Lung (tissue), 12 donors: Measurements from ENCODE around the gene PSMB11. TPM values are rescaled to one million over a fixed set of nuclear protein-coding genes. Genes with fewer than 3 reads are reported as not detected.
A peak's percentile ranks its signal among the peaks of the same experiment; 100 is the strongest.

ENCODE experiments used
- ATAC-seq: fragments of 200-7000 bp; cut with Tn5 transposase; one replicate; pipeline ENCODE4 v1.9.1; 2020; ENCODE audit warnings: moderate number of reproducible peaks; ENCODE audit not compliant: insufficient read depth, low FRiP score
- DNase-seq, 3 donors: peaks; one replicate each; pipeline ENCODE4 v3.0.0-alpha.2; 2013 to 2017
- H3K27ac ChIP-seq, 2 donors: one replicate each; pipeline ENCODE4 v1.5.1; 2013; ENCODE audit warnings: mild to moderate bottlenecking in 2 of 2, moderate library complexity in 2 of 2, control low read depth in 1 of 2, inconsistent platforms in 1 of 2, low read depth in 1 of 2, low read length in 1 of 2
- H3K27me3 ChIP-seq, 3 donors: one replicate each; pipeline ENCODE4 v1.5.1; 2013; ENCODE audit warnings: low read length in 2 of 3; ENCODE audit not compliant: control insufficient read depth in 3 of 3, insufficient read depth in 3 of 3
- H3K36me3 ChIP-seq, 4 donors: one replicate each; pipeline ENCODE4 v1.5.1; 2013; ENCODE audit warnings: low read length in 4 of 4, mild to moderate bottlenecking in 1 of 4, moderate library complexity in 1 of 4; ENCODE audit not compliant: control insufficient read depth in 4 of 4, insufficient read depth in 4 of 4
- H3K4me1 ChIP-seq, 5 donors: one replicate each; pipeline ENCODE4 v1.5.1; 2013; ENCODE audit warnings: low read length in 5 of 5, mild to moderate bottlenecking in 2 of 5, moderate library complexity in 1 of 5; ENCODE audit not compliant: control insufficient read depth in 5 of 5, insufficient read depth in 5 of 5
- H3K4me3 ChIP-seq: one replicate; pipeline ENCODE4 v1.5.1; 2013; ENCODE audit warnings: mild to moderate bottlenecking, control low read depth, moderate library complexity
- H3K9ac ChIP-seq, 2 donors: one replicate each; pipeline ENCODE4 v1.5.1; 2013; ENCODE audit warnings: low read length in 2 of 2, control low read depth in 1 of 2; ENCODE audit not compliant: insufficient read depth in 1 of 2
- H3K9me3 ChIP-seq, 4 donors: one replicate each; pipeline ENCODE4 v1.5.1; 2013; ENCODE audit warnings: low read length in 3 of 4, mild to moderate bottlenecking in 1 of 4, moderate library complexity in 1 of 4; ENCODE audit not compliant: control insufficient read depth in 4 of 4, insufficient read depth in 3 of 4
- CTCF ChIP-seq: IDR thresholded peaks from 2 replicates; pipeline ENCODE4 v1.5.1; 2012; ENCODE audit warnings: mild to moderate bottlenecking; ENCODE audit errors: control extremely low read depth, extremely low read depth
- WGBS, 2 donors: extraction: QIAGEN DNeasy Blood & Tissue Kit; methylation state at CpG; one replicate each; pipeline ENCODE4 v1.1.7; 2013; 5-methylcytosine and 5-hydroxymethylcytosine counted together
- polyA plus RNA-seq, 2 donors: library from polyadenylated mRNA; stranded (reverse); fragments of 200-250 nt; gene quantifications; one replicate each; pipeline ENCODE4 v1.2.1, GENCODE V29; 2013
- total RNA-seq, 2 donors: library from RNA; depleted of rRNA in 1 of 2; stranded (reverse); fragments of >200 nt in 1 of 2; gene quantifications; one replicate each; pipeline ENCODE4 v1.2.1, GENCODE V29; 2014 to 2021
- donor health status: control.
- donor health status: control.
- donor health status: Bipolar disorder and iron deficiency.
- donor health status: healthy.
- donor health status: DM: yes; HTN: yes; CAD: no.

Gene PSMB11
- total and polyA plus RNA-seq, 4 donors: not detected

GRCh38 chr14:23076785-23077408 is 34.9 kb downstream of the PSMB11 start:
- Histone ChIP-seq H3K4me1 (peaks cover 0 to 9% (median 5%) of the 10 kb centered on the region in 5 donors), H3K4me3 (no peak overlapping the region), H3K9me3 (no peaks in the 10 kb centered on the region), H3K36me3 (peaks cover 48 to 80% (median 52%) of the 10 kb centered on the region in 4 donors), H3K27me3 (no peaks in the 10 kb centered on the region), H3K9ac (no peak overlapping the region), H3K27ac (peak overlapping the region in 1 of 2 donors; percentile 26)
- peak; percentile 30 for TF ChIP-seq CTCF
- ATAC-seq (no peak), DNase-seq (peak in 2 of 3 donors; percentile 49 to 54)
- 68 to 76% methylated on average over 5 of the region's 5 CpGs for WGBS, 2 donors

GRCh38 chr14:23077962-23078361 is 36.0 kb downstream of the PSMB11 start:
- Histone ChIP-seq H3K27me3 (no peaks in the 10 kb centered on the region), H3K9me3 (no peaks in the 10 kb centered on the region), H3K36me3 (peaks cover 45 to 75% (median 52%) of the 10 kb centered on the region in 4 donors), H3K4me3 (no peak overlapping the region), H3K9ac (no peak overlapping the region), H3K4me1 (no peaks in the 10 kb centered on the region), H3K27ac (peak overlapping the region; percentile 13 to 84)
- TF ChIP-seq CTCF: no peak
- DNase-seq: no peak
- no peak for ATAC-seq
- 89% methylated on average over 5 of the region's 5 CpGs for WGBS, 2 donors

GRCh38 chr14:23078692-23079116 is 36.7 kb downstream of the PSMB11 start:
- no peak for DNase-seq
- Histone ChIP-seq H3K36me3 (peaks cover 43 to 76% (median 53%) of the 10 kb centered on the region in 4 donors), H3K27ac (peak overlapping the region in 1 of 2 donors; percentile 84), H3K4me1 (no peaks in the 10 kb centered on the region), H3K27me3 (no peaks in the 10 kb centered on the region), H3K9me3 (no peaks in the 10 kb centered on the region), H3K9ac (no peak overlapping the region), H3K4me3 (no peak overlapping the region)
- peak; percentile 87 for ATAC-seq
- TF ChIP-seq CTCF: no peak
- 19 to 37% methylated on average over 2 of the region's 2 CpGs for WGBS, 2 donors
